NOMO-1 (cell line): Measurements from ENCODE around the gene FAM174C.

Experiments
- DNase-seq, 2 experiments: peaks; one replicate each; lab custom pipeline; 2025; ENCODE audit not compliant: unreplicated experiment in 2 of 2; lab: John Stamatoyannopoulos, UW

The FAM174C gene

DNA sequence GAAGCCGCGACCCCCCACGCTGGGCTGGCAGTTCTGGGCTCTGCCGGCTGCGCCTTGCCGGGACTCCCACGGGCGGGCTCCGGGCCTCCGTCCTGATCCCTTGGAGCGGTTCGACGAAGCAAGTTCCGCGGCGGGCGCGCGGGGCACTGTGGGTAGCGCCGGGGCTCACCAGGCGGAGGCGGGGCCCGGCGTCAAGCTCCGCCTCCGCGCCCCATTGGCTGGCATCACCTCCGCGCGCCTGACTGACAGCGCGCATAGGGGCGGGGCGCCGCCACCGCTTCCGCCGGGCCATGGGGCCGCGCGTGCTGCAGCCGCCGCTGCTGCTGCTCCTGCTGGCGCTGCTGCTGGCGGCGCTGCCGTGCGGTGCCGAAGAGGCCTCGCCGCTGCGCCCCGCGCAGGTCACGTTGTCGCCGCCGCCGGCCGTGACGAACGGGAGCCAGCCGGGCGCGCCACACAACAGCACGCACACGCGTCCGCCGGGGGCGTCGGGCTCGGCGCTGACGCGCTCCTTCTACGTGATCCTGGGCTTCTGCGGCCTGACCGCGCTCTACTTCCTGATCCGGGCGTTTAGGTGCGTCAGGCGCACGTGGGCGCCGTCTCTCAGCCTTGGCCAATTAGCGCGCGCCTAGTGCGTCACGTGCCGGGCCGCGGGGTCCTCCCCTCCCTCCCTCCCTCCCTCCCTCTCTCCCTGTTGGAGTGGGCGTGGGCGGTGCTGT, at the start of gene FAM174C:
Gene FAM174C, plus strand, starts transcription at position 271 of the 716 bp plus-strand sequence. Its CDS starts 20 bp downstream, at position 291.
- peak; percentile 91 to 96 for DNase-seq

DNA sequence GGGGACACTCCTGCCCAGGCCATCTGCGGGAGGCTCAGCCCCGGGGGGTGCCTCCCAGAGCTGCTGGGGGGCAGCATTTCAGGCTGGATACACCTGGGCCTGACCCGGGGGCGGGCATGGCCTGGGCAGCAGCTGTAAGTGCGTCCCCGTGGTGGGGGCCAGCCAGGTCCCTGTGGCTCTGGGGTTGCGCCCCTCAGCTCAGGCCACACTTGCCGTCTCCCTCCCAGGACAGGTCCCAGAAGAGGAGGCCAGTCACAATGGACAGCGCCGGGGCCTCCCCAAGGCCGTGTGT, 49.2 kb upstream of the FAM174C start:
- no peak for DNase-seq

DNA sequence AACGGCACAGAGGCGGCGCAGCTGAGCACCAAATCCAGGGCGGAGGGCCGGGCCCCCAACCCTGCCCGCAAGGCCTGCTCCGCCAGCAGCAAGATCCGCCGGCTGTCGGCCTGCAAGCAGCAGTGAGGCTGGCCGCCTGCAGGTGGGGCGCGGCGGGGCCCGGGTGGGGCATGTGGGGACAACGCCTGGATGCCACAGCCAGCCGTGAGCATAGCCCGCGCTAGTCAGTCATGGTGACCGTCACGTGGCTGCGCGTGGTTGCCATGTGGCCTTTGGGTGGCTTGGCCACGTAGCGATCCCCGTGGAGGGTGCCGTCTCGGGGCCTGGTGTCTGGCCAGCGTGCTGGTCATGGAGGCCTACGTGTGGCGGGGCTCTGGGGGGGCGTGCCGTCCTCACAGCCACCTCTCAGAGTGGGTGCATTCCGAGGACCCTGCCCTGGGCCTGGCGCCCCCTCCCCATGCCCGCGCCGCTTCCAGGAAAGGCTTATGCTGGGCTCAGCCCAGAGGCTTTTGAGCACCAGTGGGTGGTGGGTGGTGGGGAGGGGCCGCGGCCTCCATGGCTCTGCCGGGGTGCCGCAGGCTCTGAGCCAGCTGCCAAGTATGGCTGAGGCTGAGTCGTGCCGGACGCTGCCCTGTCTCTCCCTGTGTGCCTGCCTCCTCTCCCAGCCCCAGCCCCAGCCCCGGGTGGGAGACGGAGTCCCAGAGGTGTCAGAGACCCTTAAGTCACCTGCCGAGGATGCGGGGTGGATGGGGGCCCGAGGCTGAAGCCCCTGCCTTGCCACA, 48.6 kb upstream of the FAM174C start:
- DNase-seq, result no peak

DNA sequence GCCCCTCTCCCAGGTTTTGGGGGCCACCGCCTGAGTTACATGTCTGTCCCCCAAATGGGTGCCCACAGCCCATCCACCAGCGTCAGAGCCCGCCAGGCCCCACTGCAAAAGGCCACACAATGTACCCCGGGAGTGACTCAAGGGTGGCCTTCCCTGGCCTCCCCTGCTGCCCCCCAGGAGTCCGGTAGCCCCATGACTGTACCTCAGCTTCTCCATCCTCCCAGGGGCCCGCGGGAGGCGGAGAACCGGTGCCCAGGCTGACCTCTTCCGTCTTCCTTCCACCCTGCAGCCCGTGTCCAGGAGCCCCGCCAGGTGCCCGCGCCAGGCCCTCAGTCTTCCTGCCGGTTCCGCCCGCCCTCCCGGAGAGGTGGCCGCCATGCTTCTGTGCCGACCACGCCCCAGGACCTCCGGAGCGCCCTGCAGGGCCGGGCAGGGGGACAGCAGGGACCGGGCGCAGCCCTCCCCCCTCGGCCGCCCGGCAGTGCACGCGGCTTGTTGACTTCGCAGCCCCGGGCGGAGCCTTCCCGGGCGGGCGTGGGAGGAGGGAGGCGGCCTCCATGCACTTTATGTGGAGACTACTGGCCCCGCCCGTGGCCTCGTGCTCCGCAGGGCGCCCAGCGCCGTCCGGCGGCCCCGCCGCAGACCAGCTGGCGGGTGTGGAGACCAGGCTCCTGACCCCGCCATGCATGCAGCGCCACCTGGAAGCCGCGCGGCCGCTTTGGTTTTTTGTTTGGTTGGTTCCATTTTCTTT, 47.9 kb upstream of the FAM174C start:
- DNase-seq, result no peak

DNA sequence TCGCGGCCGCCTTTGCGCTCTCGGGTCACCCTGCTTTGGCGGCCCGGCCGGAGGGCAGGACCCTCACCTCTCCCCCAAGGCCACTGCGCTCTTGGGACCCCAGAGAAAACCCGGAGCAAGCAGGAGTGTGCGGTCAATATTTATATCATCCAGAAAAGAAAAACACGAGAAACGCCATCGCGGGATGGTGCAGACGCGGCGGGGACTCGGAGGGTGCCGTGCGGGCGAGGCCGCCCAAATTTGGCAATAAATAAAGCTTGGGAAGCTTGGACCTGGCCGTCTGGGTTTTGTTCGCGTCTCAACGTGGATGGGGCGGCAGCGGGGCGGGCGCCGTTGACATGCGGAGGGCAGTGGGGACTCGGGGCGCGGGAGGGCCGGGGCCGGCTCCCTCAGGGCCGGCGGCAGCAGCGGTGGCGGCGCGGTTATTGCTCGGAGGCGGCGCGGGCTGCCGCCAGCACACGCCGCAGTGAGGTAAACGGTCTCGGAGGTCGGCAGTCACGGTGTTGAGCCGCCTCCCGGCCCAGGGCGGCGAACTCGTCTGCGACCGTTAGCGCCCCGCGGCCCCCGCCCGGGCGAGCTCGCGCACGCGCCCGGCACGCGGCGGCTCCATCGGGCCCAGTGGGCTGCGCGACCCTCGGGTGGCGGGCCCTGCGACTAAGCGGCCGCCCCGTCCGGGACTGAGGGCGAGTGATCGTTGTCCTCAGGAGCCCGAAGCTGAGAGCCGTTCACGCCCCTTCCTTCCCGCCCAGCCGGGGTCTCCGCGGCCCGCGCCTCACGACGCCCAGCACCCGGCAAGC, 47.0 kb upstream of the FAM174C start:
- DNase-seq, result no peak

DNA sequence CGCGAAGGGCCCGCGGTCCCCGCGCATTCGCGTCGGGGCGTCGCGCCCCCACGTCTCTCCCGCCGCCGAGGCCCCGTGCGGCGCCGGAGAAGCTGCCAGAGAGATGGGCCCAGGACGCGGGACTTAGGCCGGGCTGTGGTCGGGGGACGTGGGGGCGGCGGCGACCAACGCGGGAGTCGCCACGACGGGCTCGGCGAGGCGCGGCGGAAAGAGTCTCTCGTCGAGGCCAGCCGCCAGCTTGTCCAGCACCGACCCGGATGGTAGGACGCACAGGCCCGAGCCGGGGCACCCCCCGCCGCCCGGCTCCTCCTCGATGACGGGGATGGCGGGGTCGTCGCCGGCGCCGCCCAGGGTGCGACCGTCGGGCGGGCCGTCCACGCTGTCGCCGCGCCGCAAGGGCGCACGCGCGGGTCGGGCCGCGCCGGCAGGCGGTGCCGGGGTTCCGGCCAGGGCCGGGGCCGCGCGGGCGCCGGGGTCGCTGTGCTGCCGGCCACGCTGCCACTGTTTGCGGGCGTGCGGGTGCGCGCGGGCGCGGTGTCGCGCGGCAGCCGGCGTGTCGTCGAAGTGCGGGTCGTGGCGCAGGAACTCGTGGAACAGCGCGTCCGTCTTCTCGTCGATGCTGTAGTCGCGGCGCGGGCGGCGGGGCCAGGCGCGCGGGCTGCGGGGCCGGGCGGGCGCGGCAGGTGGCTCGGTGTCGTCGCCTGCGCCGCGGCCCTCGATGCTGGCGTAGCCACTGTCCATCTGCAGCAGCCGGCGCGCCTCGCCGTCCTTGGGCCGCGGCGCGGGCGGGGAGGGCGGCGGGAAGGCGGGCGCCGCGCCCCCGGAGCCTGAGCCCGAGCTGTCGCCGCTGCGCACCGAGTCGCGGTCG, 46.0 kb upstream of the FAM174C start:
- no peak for DNase-seq

DNA sequence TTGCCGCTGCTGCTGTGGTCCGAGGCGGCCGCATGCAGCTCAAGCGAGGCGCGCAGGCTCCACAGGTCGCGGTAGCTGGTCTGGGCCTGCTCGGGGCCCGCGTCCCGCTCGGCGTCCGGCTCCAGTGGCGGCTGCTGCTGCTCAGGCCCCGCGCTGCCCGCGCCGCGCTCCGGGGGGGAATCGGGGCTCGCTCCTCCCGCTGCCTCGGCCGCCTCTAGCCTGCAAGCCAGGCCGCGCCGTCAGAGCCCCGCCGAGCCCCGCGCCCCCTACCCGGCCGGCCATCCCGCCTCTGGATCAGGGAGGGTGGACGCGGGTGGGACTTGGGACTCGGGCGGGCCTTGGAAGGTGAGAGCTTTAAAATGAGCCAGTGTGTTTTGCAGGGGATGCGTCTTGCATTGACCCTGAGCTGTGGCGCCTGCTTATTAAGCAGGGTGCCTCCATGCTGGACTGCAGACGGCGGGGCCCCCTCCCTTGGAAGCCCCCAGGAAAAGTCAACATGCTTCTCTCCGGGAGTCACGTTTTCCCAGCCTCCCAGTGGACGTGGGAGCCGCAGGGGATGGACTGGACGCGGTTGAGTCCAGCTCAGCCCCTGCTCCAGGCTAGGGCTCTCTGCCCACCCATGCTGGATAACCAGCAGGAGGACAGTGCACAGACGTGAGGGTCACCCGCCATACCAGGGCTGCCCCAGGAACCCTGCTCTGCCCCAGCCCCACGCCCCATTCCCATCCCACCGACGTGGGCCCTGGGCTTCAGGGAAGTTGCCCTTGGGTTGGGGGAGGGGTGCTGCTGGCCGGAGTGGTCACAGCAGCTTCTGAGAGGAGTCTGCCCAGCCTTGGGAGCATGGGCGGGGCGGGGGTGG, 45.2 kb upstream of the FAM174C start:
- no peak for DNase-seq

DNA sequence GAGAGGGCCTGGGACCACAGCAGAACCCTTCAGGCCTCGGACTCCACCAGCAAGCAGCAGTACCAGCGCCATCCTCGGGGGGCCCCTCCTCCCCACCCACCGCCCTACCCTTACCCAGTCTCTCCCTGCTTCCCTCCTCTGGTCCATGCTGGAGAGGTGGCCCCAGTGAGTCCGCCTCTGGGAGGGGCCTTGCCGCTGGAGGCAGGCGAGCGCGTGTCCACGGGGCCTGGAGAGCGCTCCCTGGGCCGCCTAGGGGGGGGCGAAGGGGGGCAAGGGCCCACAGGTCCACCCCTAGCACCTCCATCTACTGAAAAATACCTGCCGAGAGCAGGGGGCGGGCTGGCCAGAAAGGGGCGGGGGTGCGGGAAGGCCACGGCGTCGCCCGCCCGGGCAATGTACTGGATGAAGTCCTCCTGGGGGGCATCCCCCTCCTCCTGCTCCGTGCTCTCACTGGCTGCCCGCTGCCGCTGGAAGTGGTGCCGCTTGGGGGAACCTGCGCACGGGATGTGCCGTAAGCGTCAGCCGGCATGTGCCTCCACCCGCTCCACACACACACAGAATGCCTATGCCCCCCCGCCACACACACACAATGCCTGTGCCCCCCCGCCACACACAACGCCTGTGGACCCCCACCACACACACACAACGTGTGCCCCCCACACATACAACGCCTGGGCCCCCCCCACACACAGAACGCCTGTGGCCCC, 44.4 kb upstream of the FAM174C start:
- no peak for DNase-seq

DNA sequence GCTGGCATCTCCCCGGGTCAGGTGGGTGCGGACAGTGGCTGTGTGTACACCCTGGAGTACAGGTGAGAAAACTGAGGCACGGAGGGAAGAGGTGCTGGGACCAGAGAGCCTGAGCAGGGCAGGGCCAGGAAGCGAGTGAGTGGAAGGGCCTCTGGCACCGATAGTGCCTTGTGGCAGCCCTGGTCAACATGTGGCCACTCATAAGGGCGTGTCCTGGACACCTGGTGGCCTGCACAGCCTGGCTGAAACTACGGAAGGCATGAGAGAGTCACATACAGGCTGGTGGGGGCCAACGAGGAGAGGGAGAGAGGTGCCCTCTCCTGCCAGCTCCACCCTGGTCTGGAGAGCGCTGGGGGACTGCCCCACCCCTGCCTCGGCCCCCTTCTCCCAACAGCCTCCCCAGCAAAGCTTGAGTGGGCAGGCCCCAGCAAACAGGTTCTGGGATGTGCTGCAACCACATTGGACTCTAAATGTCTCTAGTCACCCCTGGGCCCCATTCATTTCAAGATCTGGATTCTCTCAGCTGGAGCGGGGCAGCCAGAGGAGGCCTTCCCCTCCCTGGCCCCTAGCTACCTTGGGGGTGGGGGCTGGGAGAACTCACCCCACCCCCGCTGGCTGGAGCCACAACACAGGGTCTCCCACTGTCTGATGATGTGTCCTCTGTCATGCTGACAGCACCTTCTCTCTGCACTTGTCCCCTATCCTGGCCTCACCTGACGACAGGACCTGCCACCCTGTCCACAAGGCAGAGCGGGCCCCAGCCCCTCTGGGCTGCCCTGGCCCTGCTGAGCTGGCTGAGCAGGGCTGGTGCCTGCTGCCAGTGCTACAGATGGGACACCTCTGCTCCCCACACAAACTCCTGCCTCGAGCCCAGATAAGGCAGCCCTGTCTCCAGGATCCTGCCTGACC, 43.3 kb upstream of the FAM174C start:
- no peak for DNase-seq

DNA sequence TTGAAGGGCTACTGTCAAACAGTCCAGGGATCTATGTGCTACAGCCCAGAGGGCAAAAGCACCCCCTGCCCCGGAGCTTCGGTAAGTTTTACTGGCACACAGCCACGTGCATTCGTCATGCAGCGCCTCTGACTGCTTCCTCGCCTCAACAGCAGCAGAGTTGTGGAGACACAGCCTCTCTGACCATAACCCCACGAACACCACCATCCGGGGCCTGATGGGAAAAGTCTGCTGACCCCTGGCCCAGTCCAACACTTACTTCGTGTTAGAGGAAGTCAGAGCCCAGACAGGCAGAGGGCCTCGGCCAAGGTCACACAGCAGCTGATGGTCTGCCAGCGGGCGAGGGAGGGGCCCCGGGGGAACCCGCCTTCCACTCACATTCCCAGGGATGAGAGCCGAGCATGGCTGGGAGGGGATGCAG, 42.7 kb upstream of the FAM174C start:
- DNase-seq, result no peak

DNA sequence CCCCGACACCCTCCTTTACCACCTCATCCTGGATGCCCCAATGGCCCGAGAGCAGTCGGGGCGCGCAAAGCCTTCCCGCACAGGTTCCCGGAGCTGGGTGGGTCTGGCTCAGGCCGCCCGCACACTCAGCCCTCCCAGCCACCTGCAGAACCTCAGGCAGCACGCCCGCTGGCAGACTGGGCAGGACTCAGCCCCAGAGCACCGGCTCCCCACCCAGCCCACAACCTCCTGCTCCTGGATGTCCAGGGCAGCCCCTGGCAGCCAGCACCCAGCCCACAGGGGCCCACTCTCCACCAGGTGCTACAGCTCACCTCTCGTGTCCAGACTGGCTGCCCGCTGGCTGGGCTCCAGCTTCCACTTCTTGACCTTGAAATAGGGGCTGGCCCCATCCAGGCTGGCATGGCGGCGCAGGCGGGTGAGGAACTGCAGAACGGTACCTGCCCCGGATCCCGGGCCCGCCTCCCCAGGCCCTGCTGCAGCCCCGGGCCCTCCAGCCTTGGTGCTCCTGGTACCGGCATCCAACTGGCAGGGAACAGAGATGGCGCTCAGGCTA, 42.1 kb upstream of the FAM174C start:
- no peak for DNase-seq

DNA sequence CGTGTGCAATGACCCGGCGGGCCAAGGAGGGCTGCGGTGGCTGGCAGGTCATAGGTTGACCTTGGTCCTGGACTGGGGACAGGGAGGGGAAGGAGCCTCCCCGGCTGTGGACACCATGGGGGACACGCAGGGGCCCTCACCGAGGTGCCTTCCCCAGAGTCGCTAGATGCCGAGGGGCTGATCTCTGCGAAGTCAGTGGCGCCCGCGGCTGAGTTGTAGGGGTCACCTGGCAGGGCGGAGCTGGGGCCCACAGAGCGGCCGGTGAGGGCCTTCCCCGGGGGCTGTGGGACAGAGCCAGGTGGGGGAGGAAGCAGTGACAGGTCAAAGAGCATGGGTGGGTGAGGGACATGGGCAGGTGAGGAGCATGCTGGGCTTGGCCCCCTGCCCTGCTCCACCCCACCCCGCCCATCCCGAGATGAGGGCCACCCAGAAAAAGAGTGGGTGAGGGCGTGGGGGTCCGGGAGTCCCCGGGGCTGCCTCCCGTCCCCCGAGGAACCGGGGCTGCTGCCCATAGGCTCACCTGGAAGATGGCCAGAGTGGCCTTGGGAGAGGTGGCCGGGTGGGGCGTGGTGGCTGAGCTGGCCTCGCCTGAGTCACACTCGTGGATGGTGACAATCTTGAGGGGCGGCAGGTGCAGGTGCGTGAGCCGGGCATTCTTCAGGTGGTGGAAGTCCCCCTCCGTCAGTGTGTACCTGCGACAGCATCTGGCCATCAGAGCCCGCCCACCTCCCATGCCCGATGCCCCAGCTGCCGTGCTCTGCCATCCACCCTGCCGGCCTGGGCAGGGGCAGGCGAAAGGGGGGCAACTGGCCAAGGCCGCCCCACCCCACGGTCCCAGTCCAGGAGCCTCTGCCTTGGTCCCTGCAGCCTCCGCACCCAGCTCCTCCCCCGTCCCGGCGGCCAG, 41.0 kb upstream of the FAM174C start:
- DNase-seq, result no peak

DNA sequence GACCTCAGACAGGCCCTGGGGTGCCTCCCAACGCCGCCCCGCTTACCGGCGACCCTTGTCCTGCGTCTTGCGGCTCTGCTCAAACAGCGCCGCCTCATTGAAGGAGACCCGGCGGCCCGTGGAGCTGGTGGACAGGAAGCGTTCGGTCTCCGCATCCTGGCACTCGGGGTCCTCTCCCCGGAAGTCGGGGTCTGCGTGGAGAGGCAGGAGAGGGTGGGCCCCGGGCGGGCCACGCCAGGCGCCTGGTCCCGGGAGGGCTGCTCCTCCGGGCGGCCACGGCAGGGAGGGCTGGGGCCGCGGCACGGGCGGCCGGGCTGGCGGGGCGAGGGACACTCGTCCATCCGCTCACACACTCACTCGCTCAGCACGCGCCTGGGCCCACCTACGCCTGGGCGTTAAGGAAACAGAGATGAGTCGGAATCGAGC, 40.4 kb upstream of the FAM174C start:
- DNase-seq, result no peak

DNA sequence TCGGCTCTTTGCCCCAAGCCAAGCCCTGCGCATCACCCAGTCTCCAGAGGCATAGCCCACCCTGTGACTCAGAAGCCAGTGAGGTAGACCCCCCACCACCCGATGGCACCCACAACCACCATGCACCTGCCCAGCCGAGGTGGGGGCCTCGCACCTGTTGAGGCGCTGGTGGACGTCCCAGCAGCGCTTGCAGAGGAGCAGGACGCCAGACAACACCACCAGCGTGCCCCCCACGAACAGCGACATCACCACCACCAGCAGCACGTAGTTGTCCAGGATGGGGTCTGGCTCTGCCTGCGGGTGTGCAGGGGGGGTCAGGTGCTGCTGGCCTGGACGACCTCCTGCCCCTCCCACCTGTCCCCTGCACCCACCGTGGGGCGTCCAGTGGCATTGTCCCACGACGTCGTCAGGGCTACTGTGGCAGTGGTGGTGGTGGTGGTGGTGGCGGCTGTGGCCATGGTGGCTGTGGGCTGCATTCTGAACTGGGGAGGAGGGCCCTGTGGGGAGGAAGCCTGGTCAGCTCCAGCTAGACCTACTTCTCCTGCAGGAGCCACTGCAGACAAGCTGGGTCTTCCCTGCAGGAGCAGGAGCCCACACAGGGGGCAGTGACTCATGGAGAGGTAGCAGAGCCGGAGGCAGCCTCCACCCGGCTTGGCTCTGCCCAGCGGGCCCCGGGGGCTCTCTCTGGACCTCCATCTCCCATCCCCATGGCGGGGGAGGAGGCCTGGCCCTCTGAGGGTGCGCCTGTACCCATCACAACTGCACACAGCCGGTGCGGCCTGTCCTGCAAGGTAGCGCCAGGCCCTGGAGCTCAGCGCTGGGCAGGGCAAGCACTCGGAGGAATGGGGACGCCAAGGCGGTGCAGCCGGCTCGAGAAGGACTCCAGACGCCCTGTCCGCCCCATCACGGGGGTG, 39.4 kb upstream of the FAM174C start:
- DNase-seq, result no peak

DNA sequence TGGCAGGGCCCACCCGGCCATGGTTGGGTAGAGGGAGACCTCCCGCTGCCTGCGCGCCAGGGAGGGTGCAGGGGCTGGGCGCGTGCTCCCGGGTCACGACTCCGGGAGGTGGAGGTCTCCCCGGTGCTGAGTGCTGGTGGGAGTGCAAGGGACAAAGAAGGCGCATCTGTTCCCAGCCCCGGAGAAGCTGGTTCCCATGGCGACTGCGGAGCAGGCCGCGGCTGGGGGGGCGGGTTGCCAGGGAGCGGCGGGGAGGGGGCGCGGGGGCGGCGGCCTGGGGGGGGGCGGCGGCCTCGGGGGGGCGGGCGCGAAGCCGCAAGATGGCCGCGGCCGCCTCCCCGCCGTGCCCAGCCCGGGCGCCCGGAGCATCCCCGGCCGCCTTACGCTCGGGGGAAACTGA, 38.8 kb upstream of the FAM174C start:
- DNase-seq, result no peak
